ENCODE measurements around the gene DCLRE1C.

DCLRE1C gene

DNA sequence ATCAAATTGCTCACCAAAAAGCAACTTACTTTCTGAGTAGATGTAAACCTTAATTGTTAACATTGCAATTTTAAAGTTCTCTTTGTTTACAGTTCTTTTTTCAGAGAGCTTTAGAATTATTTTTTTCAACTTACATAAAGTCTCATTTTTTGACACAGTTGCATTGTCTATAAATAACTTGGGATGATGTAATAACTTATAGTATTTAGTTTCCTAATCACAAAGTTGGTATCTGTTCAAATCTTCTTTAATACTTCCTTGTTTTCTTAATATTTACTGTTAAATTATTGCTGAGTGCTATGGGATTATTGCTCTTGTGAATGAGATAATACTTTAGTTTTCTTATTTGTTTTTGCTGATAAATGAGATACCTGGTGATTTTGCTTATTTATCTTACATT, 94.1 kb downstream of the DCLRE1C start:
- ChIA-PET POLR2A (interaction anchor here (0.7 to 1.3 kb wide), 2 partner anchors 10 to 30 kb away, joined by 3 read pairs; no protein-coding TSS in a partner anchor), CTCF (no interaction called here)
- no peak for DNase-seq (ENCODE audit: extremely low spot score)
- no peak for TF ChIP-seq SUZ12 (IDR thresholded peaks at IDR 0.05)
- no peak for TF ChIP-seq ELF4 (IDR thresholded peaks at IDR 0.05)
- no peak for TF ChIP-seq FOXK2 (IDR thresholded peaks at IDR 0.05)
- TF ChIP-seq L3MBTL2 (conservative IDR thresholded peaks at IDR 0.05): no peak
- TF ChIP-seq PKNOX1 (IDR thresholded peaks at IDR 0.05): no peak
- no peak for TF ChIP-seq TARDBP (IDR thresholded peaks at IDR 0.05)
- TF ChIP-seq SP1 (IDR thresholded peaks at IDR 0.05): no peak
- TF ChIP-seq BHLHE40 (IDR thresholded peaks at IDR 0.05; ENCODE audit: borderline replicate concordance): no peak
- TF ChIP-seq NFRKB (IDR thresholded peaks at IDR 0.05): no peak
- TF ChIP-seq ARNT (IDR thresholded peaks at IDR 0.05): no peak
- TF ChIP-seq FOXM1 (IDR thresholded peaks at IDR 0.05; ENCODE audit: borderline replicate concordance): no peak
- no peak for TF ChIP-seq HDGF (IDR thresholded peaks at IDR 0.05; ENCODE audit: borderline replicate concordance)

DNA sequence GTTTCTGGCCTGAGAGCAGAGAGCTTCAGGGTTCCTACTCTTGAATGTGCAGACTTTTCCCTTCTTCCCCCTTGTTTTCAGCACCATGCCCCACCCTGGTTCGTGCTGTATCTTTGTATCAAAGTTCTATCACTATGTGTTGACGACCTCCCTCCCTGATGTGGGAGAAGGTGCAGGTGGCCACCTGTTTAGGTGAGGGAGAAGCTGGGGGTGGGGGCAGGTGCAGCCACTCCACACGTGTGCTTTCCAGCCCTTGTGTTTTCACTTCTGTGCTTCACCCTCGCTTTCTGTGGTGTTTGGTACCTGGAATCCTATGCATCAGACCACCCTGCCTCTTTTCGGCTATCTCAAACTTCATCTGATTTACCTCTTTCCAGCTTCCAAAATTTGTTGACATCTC, 94.9 kb downstream of the DCLRE1C start:
- ChIA-PET CTCF (no interaction called here), POLR2A (interaction anchor here (0.7 to 1.5 kb wide), 3 partner anchors 11 to 31 kb away, joined by 3 to 6 read pairs (median 3); partner anchors contain the start of gene SUV39H2)
- TF ChIP-seq ZNF384 (IDR thresholded peaks at IDR 0.05) (no peak), ELF4 (IDR thresholded peaks at IDR 0.05) (no peak)
- DNase-seq (ENCODE audit: extremely low spot score): no peak

DNA sequence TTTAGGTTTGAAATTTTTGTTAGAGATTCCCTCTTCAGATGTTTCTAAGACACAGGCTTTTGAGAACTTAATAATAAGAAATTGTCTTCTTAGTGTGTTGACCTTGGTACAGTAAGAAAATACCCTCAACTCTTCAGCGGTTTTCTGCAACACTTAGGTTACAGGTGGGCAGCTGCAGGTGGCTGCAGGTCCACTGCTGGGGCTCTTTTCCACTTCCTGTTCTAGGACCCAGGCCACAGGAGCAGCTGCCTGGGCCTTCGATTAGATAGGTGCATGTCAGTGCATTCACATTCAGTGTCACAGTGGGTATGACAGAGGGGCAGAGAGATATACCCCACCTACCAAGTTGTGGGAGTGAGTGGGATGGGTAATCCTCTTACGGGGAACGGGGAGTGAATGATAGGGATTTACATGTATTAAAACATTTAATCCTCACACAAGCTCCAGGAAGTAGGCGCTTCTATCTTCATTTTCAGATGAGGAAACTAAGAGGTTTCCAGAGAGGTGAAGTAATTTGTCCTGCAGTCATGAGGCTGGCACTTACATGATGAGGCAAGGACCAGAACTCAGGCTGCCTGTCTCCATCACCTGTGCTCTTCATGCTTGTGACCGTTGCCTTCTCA, 95.4 kb downstream of the DCLRE1C start:
- DNase-seq (ENCODE audit: extremely low spot score): no peak
- POLR2A ChIA-PET: interaction anchor here (1.5 kb wide), 1 partner anchor 20 kb away, joined by 6 read pairs; the partner anchor contains the start of gene SUV39H2
- CTCF ChIA-PET: no interaction called here
- TF ChIP-seq FOXA1 (IDR thresholded peaks at IDR 0.05) (no peak), SUZ12 (IDR thresholded peaks at IDR 0.05) (no peak), LEF1 (IDR thresholded peaks at IDR 0.05; ENCODE audit: borderline replicate concordance) (no peak), ARNT (IDR thresholded peaks at IDR 0.05) (no peak), FOXM1 (IDR thresholded peaks at IDR 0.05; ENCODE audit: borderline replicate concordance) (no peak), FOXK2 (IDR thresholded peaks at IDR 0.05) (no peak), TARDBP (IDR thresholded peaks at IDR 0.05) (no peak), SP1 (IDR thresholded peaks at IDR 0.05) (no peak), PKNOX1 (IDR thresholded peaks at IDR 0.05) (no peak), NFRKB (IDR thresholded peaks at IDR 0.05) (no peak), HDGF (IDR thresholded peaks at IDR 0.05; ENCODE audit: borderline replicate concordance) (no peak), CTBP1 (IDR thresholded peaks at IDR 0.05; ENCODE audit: borderline replicate concordance) (no peak), L3MBTL2 (conservative IDR thresholded peaks at IDR 0.05) (no peak), ELF4 (IDR thresholded peaks at IDR 0.05) (no peak), BHLHE40 (IDR thresholded peaks at IDR 0.05; ENCODE audit: borderline replicate concordance) (no peak), ZNF384 (IDR thresholded peaks at IDR 0.05) (no peak)

GRCh38 chr10:14855453-14855852, 98.4 kb downstream of the DCLRE1C start:
- POLR2A ChIA-PET: no interaction called here
- CTCF ChIA-PET: no interaction called here
- DNase-seq (ENCODE audit: extremely low spot score): no peak
- TF ChIP-seq BHLHE40 (IDR thresholded peaks at IDR 0.05; ENCODE audit: borderline replicate concordance) (no peak), PKNOX1 (IDR thresholded peaks at IDR 0.05) (no peak), SP1 (IDR thresholded peaks at IDR 0.05) (no peak), HDGF (IDR thresholded peaks at IDR 0.05; ENCODE audit: borderline replicate concordance) (no peak), ELF4 (IDR thresholded peaks at IDR 0.05) (no peak), FOXA1 (IDR thresholded peaks at IDR 0.05) (no peak), SUZ12 (IDR thresholded peaks at IDR 0.05) (no peak), FOXK2 (IDR thresholded peaks at IDR 0.05) (no peak), CTBP1 (IDR thresholded peaks at IDR 0.05; ENCODE audit: borderline replicate concordance) (no peak), FOXM1 (IDR thresholded peaks at IDR 0.05; ENCODE audit: borderline replicate concordance) (no peak), ARNT (IDR thresholded peaks at IDR 0.05) (no peak), LEF1 (IDR thresholded peaks at IDR 0.05; ENCODE audit: borderline replicate concordance) (no peak), NFRKB (IDR thresholded peaks at IDR 0.05) (no peak), ZNF384 (IDR thresholded peaks at IDR 0.05) (no peak), L3MBTL2 (conservative IDR thresholded peaks at IDR 0.05) (no peak), TARDBP (IDR thresholded peaks at IDR 0.05) (no peak)

- ChIA-PET POLR2A (interaction anchor here (1.9 kb wide), 1 partner anchor 15 kb away, joined by 12 read pairs; the partner anchor contains the start of genes CDNF, HSPA14 and MSANTD7), CTCF (no interaction called here)
- no peak for DNase-seq (ENCODE audit: extremely low spot score)
- TF ChIP-seq BHLHE40 (IDR thresholded peaks at IDR 0.05; ENCODE audit: borderline replicate concordance): no peak
- no peak for TF ChIP-seq L3MBTL2 (conservative IDR thresholded peaks at IDR 0.05)
- no peak for TF ChIP-seq TARDBP (IDR thresholded peaks at IDR 0.05)
- no peak for TF ChIP-seq FOXK2 (IDR thresholded peaks at IDR 0.05)
- TF ChIP-seq HDGF (IDR thresholded peaks at IDR 0.05; ENCODE audit: borderline replicate concordance): no peak
- TF ChIP-seq ARNT (IDR thresholded peaks at IDR 0.05): no peak
- no peak for TF ChIP-seq FOXM1 (IDR thresholded peaks at IDR 0.05; ENCODE audit: borderline replicate concordance)
- no peak for TF ChIP-seq LEF1 (IDR thresholded peaks at IDR 0.05; ENCODE audit: borderline replicate concordance)
- no peak for TF ChIP-seq ZNF384 (IDR thresholded peaks at IDR 0.05)
- TF ChIP-seq PKNOX1 (IDR thresholded peaks at IDR 0.05): no peak
- TF ChIP-seq CTBP1 (IDR thresholded peaks at IDR 0.05; ENCODE audit: borderline replicate concordance): no peak
- no peak for TF ChIP-seq NFRKB (IDR thresholded peaks at IDR 0.05)
- no peak for TF ChIP-seq SP1 (IDR thresholded peaks at IDR 0.05)
- TF ChIP-seq SUZ12 (IDR thresholded peaks at IDR 0.05): no peak
Measured at GRCh38 chr10:14852236-14852635, 101.7 kb downstream of the DCLRE1C start.

All from HEK293T (cell line).